ENCODE measurements around the gene SAMD3. TPM values are rescaled to one million over a fixed set of nuclear protein-coding genes. Genes with fewer than 3 reads are reported as not detected.

SAMD3 gene
- total RNA-seq, 1 donor from 2014 or later: 0.45 TPM

DNA sequence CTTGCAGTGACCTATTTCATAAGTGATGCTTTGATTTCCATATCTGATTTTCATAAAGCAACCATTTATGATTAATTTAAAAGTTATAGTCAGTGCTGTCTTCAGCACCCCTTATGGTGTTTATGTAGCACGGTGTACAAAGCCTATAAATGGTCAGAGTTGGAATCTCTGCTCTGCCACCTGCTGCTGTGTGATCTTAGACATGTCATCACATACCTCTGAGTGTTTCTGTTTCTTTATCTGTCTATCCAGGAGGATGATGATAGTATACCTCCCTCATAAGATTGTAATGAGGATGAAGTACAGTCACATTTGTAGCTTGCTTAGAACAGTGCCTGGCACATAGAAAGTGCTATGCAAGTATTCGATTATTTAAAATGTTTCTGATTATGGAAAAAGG is 100.5 kb downstream of the SAMD3 start:
- Mint-ChIP-seq H3K36me3 (ENCODE audit: low read depth, unreplicated experiment) (peaks cover 4% of the 10 kb centered on the region), H3K9me3 (ENCODE audit: unreplicated experiment) (no peaks in the 10 kb centered on the region), H3K27me3 (ENCODE audit: low read depth, unreplicated experiment) (no peaks in the 10 kb centered on the region), H3K4me1 (ENCODE audit: low read depth, unreplicated experiment) (peaks cover 2% of the 10 kb centered on the region), H3K27ac (ENCODE audit: unreplicated experiment) (no peak overlapping the region), H3K4me3 (ENCODE audit: unreplicated experiment) (no peak overlapping the region)
- FAIRE-seq (no peak), DNase-seq (ENCODE audit: low read depth) (no peak)
- TF ChIP-seq, protein P1, sequence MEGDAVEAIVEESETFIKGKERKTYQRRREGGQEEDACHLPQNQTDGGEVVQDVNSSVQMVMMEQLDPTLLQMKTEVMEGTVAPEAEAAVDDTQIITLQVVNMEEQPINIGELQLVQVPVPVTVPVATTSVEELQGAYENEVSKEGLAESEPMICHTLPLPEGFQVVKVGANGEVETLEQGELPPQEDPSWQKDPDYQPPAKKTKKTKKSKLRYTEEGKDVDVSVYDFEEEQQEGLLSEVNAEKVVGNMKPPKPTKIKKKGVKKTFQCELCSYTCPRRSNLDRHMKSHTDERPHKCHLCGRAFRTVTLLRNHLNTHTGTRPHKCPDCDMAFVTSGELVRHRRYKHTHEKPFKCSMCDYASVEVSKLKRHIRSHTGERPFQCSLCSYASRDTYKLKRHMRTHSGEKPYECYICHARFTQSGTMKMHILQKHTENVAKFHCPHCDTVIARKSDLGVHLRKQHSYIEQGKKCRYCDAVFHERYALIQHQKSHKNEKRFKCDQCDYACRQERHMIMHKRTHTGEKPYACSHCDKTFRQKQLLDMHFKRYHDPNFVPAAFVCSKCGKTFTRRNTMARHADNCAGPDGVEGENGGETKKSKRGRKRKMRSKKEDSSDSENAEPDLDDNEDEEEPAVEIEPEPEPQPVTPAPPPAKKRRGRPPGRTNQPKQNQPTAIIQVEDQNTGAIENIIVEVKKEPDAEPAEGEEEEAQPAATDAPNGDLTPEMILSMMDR (IDR thresholded peaks at IDR 0.05; ENCODE audit: insufficient read depth, low read depth, low read length): no peak
- TF ChIP-seq EZH2 (IDR thresholded peaks at IDR 0.05; ENCODE audit: insufficient read depth, low read length): no peak
- H3K27me3 ChIP-seq (ENCODE audit: insufficient read depth, low read length): no peaks in the 10 kb centered on the region
- no peak overlapping the region for H2AFZ ChIP-seq (ENCODE audit: low read depth, low read length)
- H3K36me3 ChIP-seq (ENCODE audit: insufficient read depth, low read length): no peaks in the 10 kb centered on the region
- H3K4me3 ChIP-seq (ENCODE audit: insufficient read depth, low read depth, low read length): no peak overlapping the region
- H3K9me3 ChIP-seq (ENCODE audit: insufficient read depth, low read depth, low read length): no peaks in the 10 kb centered on the region
- no peaks in the 10 kb centered on the region for H3K4me1 ChIP-seq (ENCODE audit: insufficient read depth, low read length)
- no peak overlapping the region for H3K9ac ChIP-seq (ENCODE audit: low read length)
- no peaks in the 10 kb centered on the region for H4K20me1 ChIP-seq (ENCODE audit: insufficient read depth, low read length)
- no peaks in the 10 kb centered on the region for H3K79me2 ChIP-seq (ENCODE audit: insufficient read depth, low read length)
- H3K4me2 ChIP-seq (ENCODE audit: low read length): no peak overlapping the region
- no peak overlapping the region for H3K27ac ChIP-seq (ENCODE audit: low read depth, low read length)

DNA sequence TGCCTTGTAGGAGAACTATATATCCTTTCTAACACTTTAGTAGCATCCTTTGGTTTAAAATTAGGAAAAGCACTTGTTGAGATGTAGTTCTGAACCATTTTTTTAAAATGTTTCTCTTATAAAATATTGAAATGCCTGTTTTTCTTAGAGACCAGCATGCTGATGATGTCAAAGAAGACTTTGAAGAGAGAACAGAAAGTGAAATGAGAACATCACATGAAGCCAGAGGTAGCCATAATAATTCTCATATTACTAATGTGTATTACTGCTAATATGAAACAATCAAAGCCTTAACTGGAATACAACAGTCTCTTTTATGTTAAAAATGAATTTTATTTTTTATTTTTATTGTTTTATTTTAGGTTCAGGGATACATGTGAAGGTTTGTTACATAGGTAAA is 102.0 kb downstream of the SAMD3 start:
- Mint-ChIP-seq H3K4me3 (ENCODE audit: unreplicated experiment) (no peak overlapping the region), H3K27me3 (ENCODE audit: low read depth, unreplicated experiment) (no peaks in the 10 kb centered on the region), H3K36me3 (ENCODE audit: low read depth, unreplicated experiment) (peaks cover 4% of the 10 kb centered on the region), H3K9me3 (ENCODE audit: unreplicated experiment) (no peaks in the 10 kb centered on the region), H3K4me1 (ENCODE audit: low read depth, unreplicated experiment) (no peaks in the 10 kb centered on the region), H3K27ac (ENCODE audit: unreplicated experiment) (no peak overlapping the region)
- no peaks in the 10 kb centered on the region for H4K20me1 ChIP-seq (ENCODE audit: insufficient read depth, low read length)
- H3K4me1 ChIP-seq (ENCODE audit: insufficient read depth, low read length): no peaks in the 10 kb centered on the region
- H3K4me3 ChIP-seq (ENCODE audit: insufficient read depth, low read depth, low read length): no peak overlapping the region
- no peaks in the 10 kb centered on the region for H3K36me3 ChIP-seq (ENCODE audit: insufficient read depth, low read length)
- TF ChIP-seq EZH2 (IDR thresholded peaks at IDR 0.05; ENCODE audit: insufficient read depth, low read length): no peak
- TF ChIP-seq, protein P1 (IDR thresholded peaks at IDR 0.05; ENCODE audit: insufficient read depth, low read depth, low read length): no peak
- FAIRE-seq (no peak), DNase-seq (ENCODE audit: low read depth) (no peak)
- H3K27ac ChIP-seq (ENCODE audit: low read depth, low read length): no peak overlapping the region
- H2AFZ ChIP-seq (ENCODE audit: low read depth, low read length): no peak overlapping the region
- no peaks in the 10 kb centered on the region for H3K79me2 ChIP-seq (ENCODE audit: insufficient read depth, low read length)
- H3K4me2 ChIP-seq (ENCODE audit: low read length): no peak overlapping the region
- H3K9me3 ChIP-seq (ENCODE audit: insufficient read depth, low read depth, low read length): no peaks in the 10 kb centered on the region
- no peaks in the 10 kb centered on the region for H3K27me3 ChIP-seq (ENCODE audit: insufficient read depth, low read length)
- H3K9ac ChIP-seq (ENCODE audit: low read length): no peak overlapping the region

DNA sequence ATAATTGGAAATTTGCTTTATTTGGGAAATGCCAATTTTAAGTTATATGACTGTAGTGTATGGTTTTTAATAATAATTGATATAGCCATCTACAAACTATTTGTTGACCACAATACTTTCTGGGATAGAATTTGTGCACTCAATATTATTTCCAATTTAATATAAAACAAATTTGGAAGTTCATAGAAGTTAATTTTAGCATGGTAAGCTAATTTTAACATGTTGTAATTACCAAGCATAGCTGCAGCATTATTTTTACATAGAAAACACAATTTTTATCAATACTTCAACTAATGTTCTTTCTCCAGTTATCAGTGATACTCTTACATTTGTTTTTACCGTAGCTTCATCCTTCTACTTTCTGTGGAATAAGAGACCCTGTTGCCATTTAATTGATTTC is 103.5 kb downstream of the SAMD3 start:
- Histone ChIP-seq H3K27ac (ENCODE audit: low read depth, low read length) (no peak overlapping the region), H3K4me3 (ENCODE audit: insufficient read depth, low read depth, low read length) (no peak overlapping the region), H3K79me2 (ENCODE audit: insufficient read depth, low read length) (no peaks in the 10 kb centered on the region), H3K4me2 (ENCODE audit: low read length) (no peak overlapping the region), H3K27me3 (ENCODE audit: insufficient read depth, low read length) (no peaks in the 10 kb centered on the region), H3K4me1 (ENCODE audit: insufficient read depth, low read length) (no peaks in the 10 kb centered on the region), H4K20me1 (ENCODE audit: insufficient read depth, low read length) (no peaks in the 10 kb centered on the region), H2AFZ (ENCODE audit: low read depth, low read length) (no peak overlapping the region), H3K36me3 (ENCODE audit: insufficient read depth, low read length) (no peaks in the 10 kb centered on the region), H3K9me3 (ENCODE audit: insufficient read depth, low read depth, low read length) (no peaks in the 10 kb centered on the region), H3K9ac (ENCODE audit: low read length) (no peak overlapping the region)
- DNase-seq (ENCODE audit: low read depth): no peak
- H3K27me3 Mint-ChIP-seq (ENCODE audit: low read depth, unreplicated experiment): no peaks in the 10 kb centered on the region
- H3K9me3 Mint-ChIP-seq (ENCODE audit: unreplicated experiment): no peaks in the 10 kb centered on the region
- TF ChIP-seq EZH2 (IDR thresholded peaks at IDR 0.05; ENCODE audit: insufficient read depth, low read length): no peak
- TF ChIP-seq, protein P1 (IDR thresholded peaks at IDR 0.05; ENCODE audit: insufficient read depth, low read depth, low read length): no peak
- no peak overlapping the region for H3K4me3 Mint-ChIP-seq (ENCODE audit: unreplicated experiment)
- no peak overlapping the region for H3K27ac Mint-ChIP-seq (ENCODE audit: unreplicated experiment)
- no peaks in the 10 kb centered on the region for H3K4me1 Mint-ChIP-seq (ENCODE audit: low read depth, unreplicated experiment)
- FAIRE-seq: no peak
- peaks cover 4% of the 10 kb centered on the region for H3K36me3 Mint-ChIP-seq (ENCODE audit: low read depth, unreplicated experiment)
